ENCODE results near the gene ERBIN.

DNA sequence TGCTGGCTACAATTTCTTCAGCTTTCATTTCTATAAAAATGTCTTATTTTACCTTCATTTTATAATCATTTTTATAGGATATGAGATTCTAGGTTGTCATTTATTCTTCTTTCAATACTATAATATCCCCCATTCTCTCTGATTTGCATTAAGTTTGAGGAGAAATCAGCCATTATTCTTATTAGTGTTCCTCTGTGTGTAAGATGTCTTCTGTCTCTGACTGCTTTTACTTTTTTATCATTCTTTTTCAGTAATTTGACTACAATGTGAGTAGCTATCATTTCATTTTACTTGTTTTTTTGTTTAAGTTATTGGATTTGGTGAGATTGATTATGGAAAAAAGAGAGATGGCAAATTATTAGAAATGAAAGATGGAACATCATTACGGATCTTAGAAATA is 204.1 kb downstream of the ERBIN start:
- no peak for TF ChIP-seq CTCF (IDR thresholded peaks at IDR 0.05)
- TF ChIP-seq POLR2A (IDR thresholded peaks at IDR 0.05) = no peak
